ENCODE measurements around the gene PUS10.

DNA sequence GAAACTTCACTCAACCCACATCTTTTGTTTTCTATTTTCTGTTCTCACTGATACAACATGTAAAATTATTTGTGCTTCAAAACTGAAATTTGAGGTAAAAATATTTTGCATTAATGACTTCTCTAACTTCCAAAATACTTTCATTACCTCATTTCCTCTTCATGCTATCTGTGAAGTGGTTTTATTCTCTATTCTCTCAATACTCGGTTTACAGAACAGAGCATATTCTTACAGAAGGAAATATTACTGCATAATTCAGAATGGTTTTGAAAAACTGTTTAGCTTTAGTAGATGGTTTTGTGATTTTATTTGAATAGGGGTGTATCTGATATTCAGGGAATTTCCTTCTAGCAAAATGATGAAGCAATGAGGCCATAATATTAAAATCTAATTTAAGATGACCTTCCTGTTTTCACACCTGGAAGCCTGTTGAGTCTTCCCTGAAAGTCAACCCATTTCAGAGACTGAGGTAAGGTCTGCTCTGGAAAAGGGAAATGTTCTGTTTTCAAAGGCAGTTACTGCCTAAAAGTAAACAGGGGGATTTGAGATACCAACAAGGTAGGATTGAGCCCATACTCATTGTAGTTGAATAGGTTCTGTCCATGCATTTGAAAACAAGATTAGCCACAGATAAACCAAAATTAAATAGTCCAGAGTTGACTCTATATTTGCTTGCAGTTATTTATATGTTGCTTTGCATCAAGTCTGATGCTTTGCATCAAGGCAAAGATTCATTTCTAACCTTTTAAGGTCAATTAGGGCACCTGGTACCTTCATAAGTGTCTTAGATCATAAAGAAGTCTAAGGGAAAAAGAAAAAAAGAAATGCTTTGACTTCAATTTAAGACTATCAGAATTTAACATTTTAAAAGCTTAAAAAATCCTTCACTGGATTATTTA, 51.3 kb downstream of the PUS10 start:
- TF ChIP-seq GATA2 (IDR thresholded peaks at IDR 0.05; ENCODE audit: low read depth, low read length): no peak
- no peak for TF ChIP-seq GATA3 (IDR thresholded peaks at IDR 0.05; ENCODE audit: low read depth, low read length)
